CD4-positive, alpha-beta T cell treated with Interferon gamma for 1 hour (primary cell): Measurements from ENCODE around the gene NPIPA2.
"Not testable (repeated sequence)": the region's sequence is repeated elsewhere in the genome, so short reads cannot be mapped to it uniquely, and the experiment has no call there.

ENCODE experiments used
- DNase-seq: peaks from one replicate; pipeline ENCODE4 v3.0.0-alpha.2; 2020

NPIPA2 gene

DNA sequence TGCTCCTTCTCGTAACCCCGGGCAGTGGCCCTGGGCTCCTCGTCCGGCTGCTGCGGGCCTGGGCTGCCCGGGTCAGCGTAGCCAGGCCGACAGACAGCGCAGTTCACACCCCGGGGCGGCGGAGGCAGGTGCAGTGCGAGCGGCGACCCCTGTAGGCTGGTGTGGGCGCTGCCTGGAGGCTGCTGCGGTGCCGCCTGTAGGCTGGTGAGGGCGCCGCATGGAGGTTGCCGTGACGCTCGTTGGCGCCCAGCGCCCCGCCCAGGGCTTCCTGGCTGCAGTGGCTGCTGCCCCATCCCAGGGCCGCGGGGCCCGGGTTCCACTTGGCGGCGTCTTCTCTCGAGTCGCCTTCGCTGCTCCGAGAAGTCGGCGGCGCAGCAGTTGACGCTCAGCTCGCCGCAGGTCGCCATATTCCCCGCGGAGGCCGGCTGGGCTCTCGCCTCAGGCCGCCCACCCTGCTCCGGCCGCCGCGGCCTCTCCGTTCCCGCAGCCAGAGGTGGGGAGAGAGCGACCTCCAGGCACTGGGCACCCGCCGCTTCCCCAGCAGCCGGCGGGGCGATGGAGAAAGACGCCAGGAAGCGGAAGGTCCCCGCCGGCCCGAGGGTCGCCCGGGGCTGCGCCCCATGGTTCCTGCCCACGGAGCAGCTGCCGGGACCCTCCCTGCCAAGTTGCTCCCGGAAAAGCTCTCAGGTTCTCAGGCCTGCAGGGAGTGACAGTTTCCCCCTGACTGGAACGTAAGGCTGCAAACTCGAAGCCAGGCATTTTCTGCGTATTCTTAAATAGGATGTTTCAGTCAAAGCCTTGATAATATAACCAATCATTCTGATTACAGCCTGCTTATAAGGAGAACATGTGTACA lies at the start of gene NPIPA2:
Gene NPIPA2, plus strand, starts transcription at position 261 of the 856 bp plus-strand sequence. CDS start 5,533 bp downstream, outside the sequence.
- not testable (repeated sequence) for DNase-seq

DNA sequence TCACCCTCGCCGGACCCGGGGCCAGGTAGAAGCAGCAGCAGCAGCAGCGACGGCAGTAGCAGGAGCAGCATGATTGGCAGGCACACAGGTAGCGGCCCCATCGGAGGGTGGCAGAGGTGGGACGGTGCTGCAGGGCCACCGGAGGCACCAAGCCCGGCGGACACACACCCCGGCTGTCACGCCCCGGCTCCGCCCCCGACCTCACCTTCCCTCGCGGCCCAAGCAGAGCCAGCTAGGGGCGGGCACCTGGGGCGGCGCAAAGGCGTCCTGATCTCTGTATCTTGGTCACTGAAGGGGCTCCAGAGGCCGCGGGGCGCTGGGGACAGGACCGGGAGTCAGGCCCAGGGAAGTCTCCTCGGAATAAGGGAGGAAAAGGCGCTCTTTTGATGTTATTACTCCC lies 48.2 kb upstream of the NPIPA2 start, which contains the start of gene PLA2G10:
Gene PLA2G10, minus strand, starts transcription at position 180 of the 400 bp plus-strand sequence. Its CDS starts 79 bp downstream, at position 101.
- not testable (repeated sequence) for DNase-seq

DNA sequence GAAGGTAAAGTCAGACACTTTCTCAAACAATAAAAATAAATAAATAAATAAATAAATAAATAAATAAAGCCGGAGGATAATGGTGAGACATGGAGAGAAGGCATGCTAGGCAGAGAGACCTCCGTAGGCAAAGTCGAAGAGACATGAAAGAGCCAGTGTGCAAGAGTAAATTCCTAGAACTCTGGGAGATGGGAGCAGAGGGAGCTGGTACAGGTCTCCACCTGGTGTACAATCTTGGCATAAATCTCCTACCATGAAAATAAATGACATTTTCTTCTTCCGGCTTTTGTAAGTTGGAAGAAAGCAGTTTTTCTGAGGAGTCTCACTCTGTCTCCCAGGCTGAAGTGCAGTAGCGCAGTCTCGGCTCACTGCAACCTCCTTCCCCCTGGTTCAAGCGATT lies 40.5 kb upstream of the NPIPA2 start:
- not testable (repeated sequence) for DNase-seq

DNA sequence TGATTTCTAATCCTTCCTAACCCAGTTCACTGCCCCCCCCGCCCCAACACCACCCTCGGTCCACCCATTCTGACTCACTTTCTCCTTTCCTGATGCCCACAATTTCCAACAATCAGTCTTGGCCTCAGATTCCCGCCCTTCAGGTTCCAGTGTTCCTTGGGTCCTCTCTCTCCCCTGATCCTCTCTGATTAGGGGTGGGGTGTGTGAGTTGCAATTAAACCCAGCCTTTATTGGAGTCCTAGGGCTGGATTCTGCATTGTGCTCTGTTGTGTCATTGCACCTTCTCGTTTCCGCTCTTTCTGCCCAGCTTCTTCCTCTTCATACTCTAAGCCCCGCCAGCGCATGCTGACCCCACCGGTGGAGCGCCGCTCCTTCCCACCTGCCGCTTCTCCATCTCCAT lies 39.7 kb upstream of the NPIPA2 start:
- DNase-seq = not testable (repeated sequence)

DNA sequence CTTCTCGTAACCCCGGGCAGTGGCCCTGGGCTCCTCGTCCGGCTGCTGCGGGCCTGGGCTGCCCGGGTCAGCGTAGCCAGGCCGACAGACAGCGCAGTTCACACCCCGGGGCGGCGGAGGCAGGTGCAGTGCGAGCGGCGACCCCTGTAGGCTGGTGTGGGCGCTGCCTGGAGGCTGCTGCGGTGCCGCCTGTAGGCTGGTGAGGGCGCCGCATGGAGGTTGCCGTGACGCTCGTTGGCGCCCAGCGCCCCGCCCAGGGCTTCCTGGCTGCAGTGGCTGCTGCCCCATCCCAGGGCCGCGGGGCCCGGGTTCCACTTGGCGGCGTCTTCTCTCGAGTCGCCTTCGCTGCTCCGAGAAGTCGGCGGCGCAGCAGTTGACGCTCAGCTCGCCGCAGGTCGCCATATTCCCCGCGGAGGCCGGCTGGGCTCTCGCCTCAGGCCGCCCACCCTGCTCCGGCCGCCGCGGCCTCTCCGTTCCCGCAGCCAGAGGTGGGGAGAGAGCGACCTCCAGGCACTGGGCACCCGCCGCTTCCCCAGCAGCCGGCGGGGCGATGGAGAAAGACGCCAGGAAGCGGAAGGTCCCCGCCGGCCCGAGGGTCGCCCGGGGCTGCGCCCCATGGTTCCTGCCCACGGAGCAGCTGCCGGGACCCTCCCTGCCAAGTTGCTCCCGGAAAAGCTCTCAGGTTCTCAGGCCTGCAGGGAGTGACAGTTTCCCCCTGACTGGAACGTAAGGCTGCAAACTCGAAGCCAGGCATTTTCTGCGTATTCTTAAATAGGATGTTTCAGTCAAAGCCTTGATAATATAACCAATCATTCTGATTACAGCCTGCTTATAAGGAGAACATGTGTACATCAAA lies 38.9 kb upstream of the NPIPA2 start, which contains the start of gene NPIPA3:
Gene NPIPA3, plus strand, starts transcription at position 256 of the 856 bp plus-strand sequence. CDS start 5,533 bp downstream, outside the sequence.
- DNase-seq = not testable (repeated sequence)

DNA sequence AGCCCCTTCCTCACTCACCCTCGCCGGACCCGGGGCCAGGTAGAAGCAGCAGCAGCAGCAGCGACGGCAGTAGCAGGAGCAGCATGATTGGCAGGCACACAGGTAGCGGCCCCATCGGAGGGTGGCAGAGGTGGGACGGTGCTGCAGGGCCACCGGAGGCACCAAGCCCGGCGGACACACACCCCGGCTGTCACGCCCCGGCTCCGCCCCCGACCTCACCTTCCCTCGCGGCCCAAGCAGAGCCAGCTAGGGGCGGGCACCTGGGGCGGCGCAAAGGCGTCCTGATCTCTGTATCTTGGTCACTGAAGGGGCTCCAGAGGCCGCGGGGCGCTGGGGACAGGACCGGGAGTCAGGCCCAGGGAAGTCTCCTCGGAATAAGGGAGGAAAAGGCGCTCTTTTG lies 9.1 kb upstream of the NPIPA2 start:
- DNase-seq = not testable (repeated sequence)

DNA sequence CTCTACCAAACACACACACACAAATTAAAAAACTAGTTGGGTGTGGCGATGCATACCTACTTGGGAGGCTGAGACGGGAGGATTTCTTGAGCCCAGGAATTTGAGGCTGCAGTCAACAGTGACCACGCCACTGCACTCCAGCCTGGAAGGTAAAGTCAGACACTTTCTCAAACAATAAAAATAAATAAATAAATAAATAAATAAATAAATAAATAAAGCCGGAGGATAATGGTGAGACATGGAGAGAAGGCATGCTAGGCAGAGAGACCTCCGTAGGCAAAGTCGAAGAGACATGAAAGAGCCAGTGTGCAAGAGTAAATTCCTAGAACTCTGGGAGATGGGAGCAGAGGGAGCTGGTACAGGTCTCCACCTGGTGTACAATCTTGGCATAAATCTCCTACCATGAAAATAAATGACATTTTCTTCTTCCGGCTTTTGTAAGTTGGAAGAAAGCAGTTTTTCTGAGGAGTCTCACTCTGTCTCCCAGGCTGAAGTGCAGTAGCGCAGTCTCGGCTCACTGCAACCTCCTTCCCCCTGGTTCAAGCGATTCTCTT lies 1.4 kb upstream of the NPIPA2 start:
- not testable (repeated sequence) for DNase-seq

DNA sequence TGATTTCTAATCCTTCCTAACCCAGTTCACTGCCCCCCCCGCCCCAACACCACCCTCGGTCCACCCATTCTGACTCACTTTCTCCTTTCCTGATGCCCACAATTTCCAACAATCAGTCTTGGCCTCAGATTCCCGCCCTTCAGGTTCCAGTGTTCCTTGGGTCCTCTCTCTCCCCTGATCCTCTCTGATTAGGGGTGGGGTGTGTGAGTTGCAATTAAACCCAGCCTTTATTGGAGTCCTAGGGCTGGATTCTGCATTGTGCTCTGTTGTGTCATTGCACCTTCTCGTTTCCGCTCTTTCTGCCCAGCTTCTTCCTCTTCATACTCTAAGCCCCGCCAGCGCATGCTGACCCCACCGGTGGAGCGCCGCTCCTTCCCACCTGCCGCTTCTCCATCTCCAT lies 539 bp upstream of the NPIPA2 start:
- not testable (repeated sequence) for DNase-seq

DNA sequence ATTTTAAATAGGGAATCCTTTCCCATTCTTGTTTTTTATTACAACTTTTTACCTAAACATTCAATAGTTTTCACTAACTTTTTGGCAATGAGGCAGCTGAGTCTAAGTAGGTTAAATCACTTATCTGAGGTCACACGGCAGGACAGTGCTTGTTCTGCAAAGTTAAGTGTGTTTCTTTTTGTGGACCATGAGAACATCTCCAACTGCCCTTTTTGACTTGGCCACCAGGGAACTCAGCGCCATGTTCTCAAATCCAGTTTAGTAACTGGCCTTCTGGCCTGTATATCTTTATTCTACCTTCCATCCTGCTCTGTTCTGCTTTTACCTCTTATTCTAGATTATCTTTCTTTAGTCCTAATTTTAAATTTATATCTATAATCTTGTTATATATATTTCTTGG lies 31.3 kb downstream of the NPIPA2 start:
- DNase-seq = not testable (repeated sequence)

DNA sequence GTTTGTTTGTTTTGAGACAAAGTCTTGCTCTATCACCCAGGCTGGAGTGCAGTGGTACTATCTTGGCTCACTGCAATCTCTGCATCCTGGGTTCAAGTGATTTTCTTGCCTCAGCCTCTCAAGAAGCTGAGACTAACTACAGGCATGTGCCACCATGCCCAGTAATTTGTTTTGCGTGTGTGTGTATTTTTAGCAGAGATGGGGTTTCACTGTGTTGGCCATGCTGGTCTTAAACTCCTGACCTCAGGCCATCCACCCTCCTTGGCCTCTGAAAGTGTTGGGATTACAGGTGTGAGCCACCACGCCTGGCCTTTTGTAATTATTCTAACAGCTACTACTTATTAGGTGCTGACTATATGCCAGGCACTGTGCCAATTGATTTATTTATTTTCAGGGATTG lies 33.3 kb downstream of the NPIPA2 start:
- DNase-seq = not testable (repeated sequence)

DNA sequence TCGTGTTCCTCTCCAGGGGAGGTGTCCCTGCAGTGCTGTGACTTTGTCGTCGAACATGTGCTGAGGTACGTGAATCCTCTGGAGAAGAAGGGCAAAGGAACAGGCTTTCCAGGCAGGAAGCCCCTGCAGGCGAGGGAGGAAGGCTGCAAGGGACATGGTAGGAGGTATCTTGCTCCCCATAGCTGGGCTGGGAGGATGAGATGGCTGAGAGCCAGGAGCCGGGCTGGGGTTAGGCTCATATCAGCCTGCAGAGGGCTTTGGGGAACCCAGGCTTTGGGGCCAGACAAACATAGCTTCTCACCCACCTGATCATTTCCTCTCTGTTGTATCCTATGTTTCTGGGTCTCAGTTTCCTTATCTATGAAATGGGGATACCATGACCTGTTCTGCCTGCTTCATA lies 34.4 kb downstream of the NPIPA2 start:
- DNase-seq = not testable (repeated sequence)

DNA sequence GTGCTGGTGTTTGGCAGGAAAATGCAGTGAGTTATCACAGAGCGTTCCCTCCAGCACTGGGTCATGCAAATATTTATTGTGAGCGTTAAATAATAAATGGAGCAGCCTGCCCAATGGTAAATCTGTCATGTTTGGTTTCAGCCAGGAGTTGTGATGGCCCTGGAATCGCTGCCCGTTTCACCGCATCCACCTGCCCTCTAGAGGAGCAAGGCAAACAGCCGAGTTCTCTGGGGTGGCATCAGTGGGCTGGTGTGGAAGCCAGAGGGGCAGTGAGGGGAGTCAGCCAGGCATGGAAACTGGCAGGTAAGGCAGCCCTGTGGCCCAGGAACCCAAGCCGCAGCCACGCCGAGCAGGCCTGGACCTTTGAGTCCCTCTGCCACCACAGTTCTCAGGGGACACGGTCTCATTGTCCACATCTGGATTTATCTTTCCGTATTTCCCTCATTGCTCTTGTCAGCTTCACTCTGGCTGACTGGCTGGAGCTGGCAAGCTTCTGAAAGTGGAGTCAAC lies 37.1 kb downstream of the NPIPA2 start:
- not testable (repeated sequence) for DNase-seq

DNA sequence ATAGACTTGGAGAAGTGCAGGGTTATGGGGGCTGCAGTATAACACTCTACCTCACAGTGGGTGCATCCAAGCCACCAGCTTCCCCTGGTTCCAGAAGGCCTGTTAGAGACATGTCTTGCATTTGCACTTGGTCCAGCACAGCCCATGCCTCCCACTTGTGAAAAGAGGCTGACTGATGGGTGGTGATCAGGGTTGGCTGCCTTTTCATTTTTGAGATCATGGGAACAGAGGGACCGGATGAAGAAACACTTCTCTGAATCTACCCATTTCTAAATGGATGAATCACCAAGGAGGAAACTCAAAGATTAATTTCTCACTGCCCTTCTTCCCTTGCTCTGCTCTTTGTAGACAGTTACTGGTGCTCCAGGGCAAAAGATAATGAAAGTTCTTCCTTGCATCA lies 43.8 kb downstream of the NPIPA2 start:
- not testable (repeated sequence) for DNase-seq

DNA sequence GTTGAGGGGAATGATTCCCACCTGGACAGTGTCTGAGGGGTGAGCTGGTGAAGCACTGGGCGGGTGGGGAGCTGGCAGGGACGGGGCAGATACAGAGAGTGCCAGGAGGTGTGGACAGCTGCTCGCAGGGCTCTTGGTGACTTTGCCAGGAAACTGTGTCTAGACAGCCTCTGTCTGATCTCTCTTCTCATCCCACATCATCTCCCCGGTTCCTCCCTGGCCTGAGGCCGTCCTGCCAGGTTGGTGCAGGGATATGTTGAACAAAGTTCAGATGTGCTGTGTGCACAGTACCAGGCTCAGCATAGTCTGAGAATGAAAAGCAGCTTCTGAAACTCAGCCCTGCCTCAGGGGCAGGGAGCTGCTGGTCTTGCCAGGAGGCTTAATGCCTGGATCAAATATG lies 47.2 kb downstream of the NPIPA2 start:
- DNase-seq = not testable (repeated sequence)

DNA sequence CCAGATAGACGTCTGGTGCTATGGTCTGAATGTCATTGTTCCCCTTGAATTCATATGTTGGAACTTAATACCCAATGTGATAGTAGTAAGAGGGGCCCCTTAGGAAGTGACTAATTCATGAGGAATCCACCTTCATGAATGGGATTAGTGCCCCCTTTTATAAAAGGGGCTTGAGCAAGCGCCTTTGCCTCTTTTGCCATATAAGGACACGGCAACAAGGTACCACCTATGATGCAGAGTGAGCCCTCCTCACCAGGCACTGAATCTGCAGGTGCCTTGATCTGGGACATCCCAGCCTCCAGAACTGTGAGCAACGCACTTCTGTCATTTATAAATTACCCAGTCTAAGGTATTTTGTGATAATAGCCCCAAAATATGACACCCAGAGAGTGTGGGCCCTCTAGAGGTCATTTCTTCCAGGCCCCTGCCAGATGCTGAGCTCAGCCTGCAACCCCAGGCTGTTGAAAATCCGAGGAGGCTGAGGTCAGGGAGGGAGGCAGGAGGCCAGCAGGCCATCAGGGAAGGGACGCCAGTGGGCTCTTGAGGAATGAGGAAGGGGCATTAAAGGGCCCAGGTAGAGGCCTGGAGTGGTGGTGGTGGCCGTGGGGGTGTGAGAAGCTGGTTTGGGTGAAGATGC lies 48.1 kb downstream of the NPIPA2 start:
- DNase-seq = not testable (repeated sequence)

DNA sequence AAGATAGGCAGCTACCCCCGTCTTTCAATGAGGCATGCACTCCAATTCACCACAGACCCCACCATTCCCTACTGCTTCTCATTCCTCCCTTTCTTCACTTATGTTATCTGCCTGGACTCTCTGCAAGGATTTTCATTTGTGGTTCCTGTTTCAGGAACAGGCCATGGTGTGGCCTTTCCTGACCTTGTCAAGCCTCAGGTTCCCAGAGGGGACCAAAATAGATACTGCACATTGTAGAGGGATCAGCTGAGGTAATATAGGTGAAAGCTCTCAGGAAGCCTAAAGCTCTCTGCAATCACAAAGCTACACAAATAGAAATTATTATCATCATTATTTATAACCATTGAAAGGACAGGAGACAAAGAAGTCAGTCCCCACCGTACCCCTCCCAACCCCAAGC lies 50.6 kb downstream of the NPIPA2 start:
- not testable (repeated sequence) for DNase-seq

DNA sequence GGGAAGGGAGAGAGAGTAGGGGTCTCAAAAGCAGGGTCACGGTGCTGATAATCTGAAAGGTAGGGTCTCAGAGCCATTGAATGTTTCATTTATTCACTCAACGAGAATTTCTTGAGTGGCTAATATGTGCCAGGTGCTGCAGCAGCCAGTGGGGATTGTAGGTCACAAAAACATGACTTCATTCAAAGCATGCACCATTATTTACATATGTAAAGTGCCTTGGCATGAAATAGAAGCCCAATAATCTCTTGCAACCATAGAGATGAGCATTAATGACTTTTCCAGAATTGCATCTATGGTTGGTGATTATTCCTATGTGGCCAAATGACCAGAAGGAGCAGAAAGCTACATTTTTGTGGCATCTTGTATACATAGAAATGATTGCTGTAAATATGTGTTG lies 55.2 kb downstream of the NPIPA2 start:
- DNase-seq = not testable (repeated sequence)

DNA sequence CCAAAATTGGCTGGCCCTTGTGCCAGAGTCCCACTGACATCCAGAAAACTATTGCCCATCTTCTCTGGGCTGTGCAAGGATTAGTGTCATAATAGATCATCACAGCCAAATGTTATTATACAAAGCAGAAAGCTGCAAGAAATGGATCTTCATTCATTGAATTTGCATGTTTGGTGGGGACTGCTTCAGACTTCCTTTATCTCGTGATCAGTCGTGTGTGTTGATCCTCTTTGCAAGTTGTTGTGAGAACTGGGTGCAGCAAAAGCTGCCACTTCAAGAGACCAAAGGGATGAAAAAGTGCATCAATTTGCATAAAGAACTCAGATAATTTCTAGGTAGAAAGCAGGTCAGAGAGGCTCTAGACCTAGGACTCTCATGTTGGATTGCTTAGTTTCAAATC lies 61.2 kb downstream of the NPIPA2 start:
- DNase-seq = not testable (repeated sequence)

DNA sequence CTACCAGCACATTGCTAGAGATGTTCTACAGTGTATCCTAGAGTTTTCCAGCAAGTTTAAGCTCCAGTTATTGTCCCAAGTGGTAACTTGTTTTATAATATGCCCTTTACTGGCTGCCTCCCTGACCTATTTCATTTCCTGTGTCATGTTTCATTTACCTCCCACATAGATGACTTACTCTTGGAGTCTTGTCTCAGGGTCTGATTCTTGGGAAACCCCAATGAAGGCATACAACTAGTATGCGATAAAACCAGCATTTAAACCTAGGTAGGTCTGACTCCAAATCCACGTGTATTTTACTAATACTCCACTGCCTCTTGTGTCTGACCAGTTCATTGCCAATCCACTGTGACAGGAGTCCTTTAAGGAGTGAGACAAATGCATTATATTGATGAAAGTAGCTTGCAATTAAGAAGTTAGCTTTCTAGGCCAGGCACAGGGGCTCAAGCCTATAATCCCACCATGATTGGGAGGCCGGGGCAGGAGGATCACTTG lies 64.9 kb downstream of the NPIPA2 start:
- not testable (repeated sequence) for DNase-seq

DNA sequence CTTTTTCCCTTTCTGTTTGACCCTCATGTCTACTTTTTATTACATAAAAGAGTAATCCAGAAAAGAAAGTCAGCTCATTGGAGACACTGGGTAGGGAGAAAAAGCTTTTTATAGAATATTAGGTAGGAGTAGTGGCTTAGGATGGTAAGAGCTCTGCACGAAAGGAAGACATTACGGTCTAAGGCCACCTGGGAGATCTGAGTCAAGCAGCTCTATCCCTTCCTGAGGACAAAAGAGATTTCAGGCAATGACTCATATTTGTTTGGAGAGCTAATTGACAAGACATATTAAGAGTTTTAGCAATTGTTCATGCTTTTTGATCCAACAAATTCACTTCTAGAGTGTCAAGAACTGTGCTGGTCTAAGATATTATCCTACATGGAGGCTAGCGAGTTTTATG lies 71.6 kb downstream of the NPIPA2 start:
- not testable (repeated sequence) for DNase-seq
